Stimulated activated memory B cell treated with anti-CD40 and anti-IgM and Interleukin-4, amounts not matched to agents 10 μg/mL and 1 μg/mL and 100 μg/mL, for 72 hours (primary cell): ENCODE measurements around the gene ITLN1.
"Not testable (repeated sequence)": the region's sequence is repeated elsewhere in the genome, so short reads cannot be mapped to it uniquely, and the experiment has no call there.

Source experiments
- ATAC-seq: fragments of 150-1000 bp; cut with Tn5 transposase; 2 replicates; pipeline ENCODE4 v1.10.0; 2021
- H3K27ac Mint-ChIP-seq: one replicate; pipeline ENCODE4 v1.8.0; 2022; ENCODE audit warnings: mild to moderate bottlenecking, mixed read lengths
- H3K27me3 Mint-ChIP-seq: one replicate; pipeline ENCODE4 v1.8.0; 2022; ENCODE audit warnings: mixed read lengths
- H3K36me3 Mint-ChIP-seq: one replicate; pipeline ENCODE4 v1.8.0; 2022; ENCODE audit warnings: mixed read lengths
- H3K4me1 Mint-ChIP-seq: one replicate; pipeline ENCODE4 v1.8.0; 2022; ENCODE audit warnings: mixed read lengths
- H3K4me3 Mint-ChIP-seq: one replicate; pipeline ENCODE4 v1.8.0; 2022; ENCODE audit warnings: mild to moderate bottlenecking, moderate library complexity, mixed read lengths
- H3K9me3 Mint-ChIP-seq: one replicate; pipeline ENCODE4 v1.8.0; 2022; ENCODE audit warnings: mixed read lengths

The ITLN1 gene

GRCh38 chr1:160894368-160895135 lies 9.6 kb upstream of the ITLN1 start:
- H3K27me3 Mint-ChIP-seq = peaks cover 84% of the 10 kb centered on the region
- H3K4me1 Mint-ChIP-seq, H3K27ac Mint-ChIP-seq, ATAC-seq, H3K4me3 Mint-ChIP-seq: not testable (repeated sequence)
- H3K36me3 Mint-ChIP-seq = peaks cover 12% of the 10 kb centered on the region
- peaks cover 11% of the 10 kb centered on the region for H3K9me3 Mint-ChIP-seq

GRCh38 chr1:160891474-160891873 lies 6.5 kb upstream of the ITLN1 start:
- Mint-ChIP-seq H3K36me3 (peaks cover 12% of the 10 kb centered on the region), H3K27me3 (peaks cover 56% of the 10 kb centered on the region), H3K4me1 (no peaks in the 10 kb centered on the region), H3K9me3 (peaks cover 11% of the 10 kb centered on the region), H3K4me3 (no peak overlapping the region), H3K27ac (no peak overlapping the region)
- no peak for ATAC-seq

GRCh38 chr1:160888926-160889325 lies 3.9 kb upstream of the ITLN1 start:
- Mint-ChIP-seq H3K4me3 (no peak overlapping the region), H3K9me3 (peaks cover 4% of the 10 kb centered on the region), H3K4me1 (no peaks in the 10 kb centered on the region), H3K27ac (no peak overlapping the region), H3K36me3 (peaks cover 6% of the 10 kb centered on the region), H3K27me3 (peaks cover 30% of the 10 kb centered on the region)
- ATAC-seq = no peak

- Mint-ChIP-seq H3K27me3 (peaks cover 15% of the 10 kb centered on the region), H3K9me3 (no peaks in the 10 kb centered on the region), H3K27ac (no peak overlapping the region), H3K4me1 (no peaks in the 10 kb centered on the region), H3K4me3 (no peak overlapping the region), H3K36me3 (no peaks in the 10 kb centered on the region)
- ATAC-seq = no peak
Measured at GRCh38 chr1:160887071-160887470, 2.1 kb upstream of the ITLN1 start.

GRCh38 chr1:160884579-160884978 lies 401 bp downstream of the ITLN1 start:
- no peak overlapping the region for H3K27ac Mint-ChIP-seq
- no peaks in the 10 kb centered on the region for H3K36me3 Mint-ChIP-seq
- H3K4me3 Mint-ChIP-seq = no peak overlapping the region
- no peaks in the 10 kb centered on the region for H3K27me3 Mint-ChIP-seq
- no peak for ATAC-seq
- H3K9me3 Mint-ChIP-seq = no peaks in the 10 kb centered on the region
- H3K4me1 Mint-ChIP-seq = no peaks in the 10 kb centered on the region

GRCh38 chr1:160883581-160884513 lies 1.1 kb downstream of the ITLN1 start:
- H3K4me1 Mint-ChIP-seq = no peaks in the 10 kb centered on the region
- no peaks in the 10 kb centered on the region for H3K9me3 Mint-ChIP-seq
- no peaks in the 10 kb centered on the region for H3K27me3 Mint-ChIP-seq
- no peak overlapping the region for H3K27ac Mint-ChIP-seq
- no peak overlapping the region for H3K4me3 Mint-ChIP-seq
- ATAC-seq = no peak
- H3K36me3 Mint-ChIP-seq = no peaks in the 10 kb centered on the region

- peaks cover 2% of the 10 kb centered on the region for H3K4me1 Mint-ChIP-seq
- no peaks in the 10 kb centered on the region for H3K36me3 Mint-ChIP-seq
- H3K4me3 Mint-ChIP-seq = no peak overlapping the region
- H3K27me3 Mint-ChIP-seq = no peaks in the 10 kb centered on the region
- no peaks in the 10 kb centered on the region for H3K9me3 Mint-ChIP-seq
- no peak for ATAC-seq
- H3K27ac Mint-ChIP-seq = no peak overlapping the region
Measured at GRCh38 chr1:160882582-160882981, 2.4 kb downstream of the ITLN1 start.

- ATAC-seq, H3K27me3 Mint-ChIP-seq, H3K36me3 Mint-ChIP-seq, H3K4me3 Mint-ChIP-seq, H3K27ac Mint-ChIP-seq, H3K9me3 Mint-ChIP-seq, H3K4me1 Mint-ChIP-seq: not testable (repeated sequence)
Measured at GRCh38 chr1:160881264-160881663, 3.7 kb downstream of the ITLN1 start.

GRCh38 chr1:160880216-160880615 lies 4.8 kb downstream of the ITLN1 start:
- Mint-ChIP-seq H3K27me3 (peaks cover 3% of the 10 kb centered on the region), H3K4me3 (no peak overlapping the region), H3K4me1 (peaks cover 15% of the 10 kb centered on the region), H3K27ac (no peak overlapping the region), H3K36me3 (no peaks in the 10 kb centered on the region), H3K9me3 (no peaks in the 10 kb centered on the region)
- no peak for ATAC-seq

GRCh38 chr1:160879056-160879455 lies 5.9 kb downstream of the ITLN1 start:
- Mint-ChIP-seq H3K27ac (no peak overlapping the region), H3K4me3 (no peak overlapping the region), H3K9me3 (no peaks in the 10 kb centered on the region), H3K4me1 (peaks cover 22% of the 10 kb centered on the region), H3K36me3 (no peaks in the 10 kb centered on the region), H3K27me3 (peaks cover 10% of the 10 kb centered on the region)
- ATAC-seq = no peak

GRCh38 chr1:160877221-160877620 lies 7.8 kb downstream of the ITLN1 start:
- peaks cover 22% of the 10 kb centered on the region for H3K4me1 Mint-ChIP-seq
- ATAC-seq = no peak
- H3K9me3 Mint-ChIP-seq = no peaks in the 10 kb centered on the region
- H3K4me3 Mint-ChIP-seq = no peak overlapping the region
- H3K27ac Mint-ChIP-seq = no peak overlapping the region
- H3K27me3 Mint-ChIP-seq = peaks cover 10% of the 10 kb centered on the region
- H3K36me3 Mint-ChIP-seq = no peaks in the 10 kb centered on the region

- Mint-ChIP-seq H3K27ac (no peak overlapping the region), H3K9me3 (no peaks in the 10 kb centered on the region), H3K27me3 (peaks cover 10% of the 10 kb centered on the region), H3K4me3 (no peak overlapping the region), H3K36me3 (no peaks in the 10 kb centered on the region), H3K4me1 (peaks cover 22% of the 10 kb centered on the region)
- no peak for ATAC-seq
Measured at GRCh38 chr1:160876311-160876710, 8.7 kb downstream of the ITLN1 start.

- not testable (repeated sequence) for H3K36me3 Mint-ChIP-seq, ATAC-seq, H3K27ac Mint-ChIP-seq
Measured at GRCh38 chr1:160875591-160875990, 9.4 kb downstream of the ITLN1 start.

GRCh38 chr1:160874935-160875334 lies 10.0 kb downstream of the ITLN1 start:
- H3K27me3 Mint-ChIP-seq = peaks cover 10% of the 10 kb centered on the region
- H3K4me1 Mint-ChIP-seq = peaks cover 22% of the 10 kb centered on the region
- H3K36me3 Mint-ChIP-seq = no peaks in the 10 kb centered on the region
- no peak overlapping the region for H3K4me3 Mint-ChIP-seq
- ATAC-seq = peak; percentile 36
- no peak overlapping the region for H3K27ac Mint-ChIP-seq
- no peaks in the 10 kb centered on the region for H3K9me3 Mint-ChIP-seq

More at GRCh38 chr1:160875591-160875990, 9.4 kb downstream of the ITLN1 start:
- not testable (repeated sequence) for H3K4me3 Mint-ChIP-seq, H3K9me3 Mint-ChIP-seq, H3K27me3 Mint-ChIP-seq
- peaks cover 22% of the 10 kb centered on the region for H3K4me1 Mint-ChIP-seq

GRCh38 chr1:160868141-160868540 lies 16.8 kb downstream of the ITLN1 start:
- Mint-ChIP-seq H3K4me3 (no peak overlapping the region), H3K9me3 (no peaks in the 10 kb centered on the region), H3K27me3 (no peaks in the 10 kb centered on the region), H3K4me1 (peaks cover 19% of the 10 kb centered on the region), H3K36me3 (no peaks in the 10 kb centered on the region), H3K27ac (no peak overlapping the region)
- ATAC-seq = no peak

- H3K27ac Mint-ChIP-seq, H3K27me3 Mint-ChIP-seq, H3K9me3 Mint-ChIP-seq, ATAC-seq, H3K36me3 Mint-ChIP-seq, H3K4me3 Mint-ChIP-seq: not testable (repeated sequence)
- peaks cover 24% of the 10 kb centered on the region for H3K4me1 Mint-ChIP-seq
Measured at GRCh38 chr1:160867651-160868050, 17.3 kb downstream of the ITLN1 start.
